ENCODE results near the gene GNG4.
"Not testable (repeated sequence)": the region's sequence is repeated elsewhere in the genome, so short reads cannot be mapped to it uniquely, and the experiment has no call there.

Gene GNG4

GRCh38 chr1:235583511-235584001 is 66.0 kb downstream of the GNG4 start:
- Histone ChIP-seq H3K36me3 (ENCODE audit: control insufficient read depth, insufficient read depth, low read length) (no peaks in the 10 kb centered on the region), H3K9ac (no peak overlapping the region), H3K4me1 (no peaks in the 10 kb centered on the region), H3K79me2 (no peaks in the 10 kb centered on the region), H3K4me3 (ENCODE audit: low read depth, low read length) (no peak overlapping the region), H2AFZ (no peak overlapping the region), H3K27ac (no peak overlapping the region), H3K4me2 (ENCODE audit: low read length) (no peak overlapping the region), H3K9me3 (ENCODE audit: control insufficient read depth, low read length) (no peaks in the 10 kb centered on the region), H3K27me3 (ENCODE audit: control insufficient read depth, insufficient read depth, low read length) (no peaks in the 10 kb centered on the region)
- no peak for TF ChIP-seq CTCF (IDR thresholded peaks at IDR 0.05)

DNA sequence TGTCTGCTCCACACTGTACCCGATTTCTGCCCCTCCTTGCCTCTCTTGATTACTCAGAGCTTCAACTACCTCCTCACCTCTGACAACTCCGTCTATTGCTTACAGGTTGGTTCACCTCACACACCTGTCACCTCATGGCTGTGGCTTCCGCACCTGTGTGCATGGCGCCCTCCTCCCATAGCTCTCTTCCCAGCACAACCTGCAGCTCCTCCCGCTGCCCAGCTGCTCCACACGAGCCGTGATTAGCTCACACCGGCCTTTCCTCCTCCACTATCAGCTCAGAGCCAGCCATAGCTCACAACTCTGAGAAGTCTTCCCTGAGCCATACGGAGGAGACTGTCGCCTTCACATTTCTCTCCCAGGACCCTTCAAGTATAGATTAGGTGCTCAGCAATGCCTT is 67.5 kb downstream of the GNG4 start:
- Histone ChIP-seq H3K36me3 (ENCODE audit: control insufficient read depth, insufficient read depth, low read length) (no peaks in the 10 kb centered on the region), H3K9ac (no peak overlapping the region), H3K9me3 (ENCODE audit: control insufficient read depth, low read length) (no peaks in the 10 kb centered on the region), H2AFZ (no peak overlapping the region), H3K4me1 (no peaks in the 10 kb centered on the region), H3K27me3 (ENCODE audit: control insufficient read depth, insufficient read depth, low read length) (no peaks in the 10 kb centered on the region), H3K4me2 (ENCODE audit: low read length) (no peak overlapping the region), H3K4me3 (ENCODE audit: low read depth, low read length) (no peak overlapping the region), H3K27ac (no peak overlapping the region), H3K79me2 (no peaks in the 10 kb centered on the region)
- TF ChIP-seq CTCF (IDR thresholded peaks at IDR 0.05) = no peak

DNA sequence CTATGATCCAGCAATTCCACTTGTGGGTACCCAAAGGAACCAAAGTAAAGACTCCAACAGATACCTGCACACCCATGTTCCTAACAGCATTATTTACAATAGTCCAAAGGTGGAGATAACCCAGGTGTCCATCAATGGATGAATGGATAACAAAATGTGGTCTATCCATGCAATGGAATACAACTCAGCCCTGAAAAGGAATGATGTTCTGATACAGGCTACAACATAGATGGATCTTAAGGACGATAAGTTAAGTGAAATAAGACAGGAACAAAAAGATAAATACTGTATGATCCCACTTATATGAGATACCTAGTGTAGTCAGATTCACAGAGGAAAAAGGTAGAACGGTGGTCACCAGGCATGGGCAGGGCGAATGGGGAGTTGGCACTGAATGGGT is 69.7 kb downstream of the GNG4 start:
- no peak overlapping the region for H3K4me2 ChIP-seq (ENCODE audit: low read length)
- H3K9ac ChIP-seq = no peak overlapping the region
- H3K4me3 ChIP-seq (ENCODE audit: low read depth, low read length) = no peak overlapping the region
- H3K27ac ChIP-seq = no peak overlapping the region
- H3K27me3 ChIP-seq (ENCODE audit: control insufficient read depth, insufficient read depth, low read length) = no peaks in the 10 kb centered on the region
- no peaks in the 10 kb centered on the region for H3K79me2 ChIP-seq
- H3K9me3 ChIP-seq (ENCODE audit: control insufficient read depth, low read length) = no peaks in the 10 kb centered on the region
- H3K4me1 ChIP-seq = no peaks in the 10 kb centered on the region
- no peak for TF ChIP-seq CTCF (IDR thresholded peaks at IDR 0.05)
- H2AFZ ChIP-seq = no peak overlapping the region
- no peaks in the 10 kb centered on the region for H3K36me3 ChIP-seq (ENCODE audit: control insufficient read depth, insufficient read depth, low read length)

GRCh38 chr1:235575597-235575996 is 74.0 kb downstream of the GNG4 start:
- no peak for TF ChIP-seq CTCF (IDR thresholded peaks at IDR 0.05)
- Histone ChIP-seq H3K79me2 (no peaks in the 10 kb centered on the region), H3K9me3 (ENCODE audit: control insufficient read depth, low read length) (no peaks in the 10 kb centered on the region), H3K36me3 (ENCODE audit: control insufficient read depth, insufficient read depth, low read length) (no peaks in the 10 kb centered on the region), H3K9ac (no peak overlapping the region), H3K4me1 (no peaks in the 10 kb centered on the region), H3K4me2 (ENCODE audit: low read length) (no peak overlapping the region), H3K27me3 (ENCODE audit: control insufficient read depth, insufficient read depth, low read length) (no peaks in the 10 kb centered on the region), H3K27ac (no peak overlapping the region), H3K4me3 (ENCODE audit: low read depth, low read length) (no peak overlapping the region), H2AFZ (no peak overlapping the region)

- Histone ChIP-seq H3K36me3 (ENCODE audit: control insufficient read depth, insufficient read depth, low read length) (no peaks in the 10 kb centered on the region), H3K27ac (no peak overlapping the region), H3K4me2 (ENCODE audit: low read length) (no peak overlapping the region), H3K9ac (no peak overlapping the region), H3K27me3 (ENCODE audit: control insufficient read depth, insufficient read depth, low read length) (no peaks in the 10 kb centered on the region), H3K9me3 (ENCODE audit: control insufficient read depth, low read length) (no peaks in the 10 kb centered on the region), H3K79me2 (no peaks in the 10 kb centered on the region), H3K4me1 (no peaks in the 10 kb centered on the region), H3K4me3 (ENCODE audit: low read depth, low read length) (no peak overlapping the region), H2AFZ (no peak overlapping the region)
- TF ChIP-seq CTCF (IDR thresholded peaks at IDR 0.05) = no peak
Measured at GRCh38 chr1:235573880-235574279, 75.7 kb downstream of the GNG4 start.

DNA sequence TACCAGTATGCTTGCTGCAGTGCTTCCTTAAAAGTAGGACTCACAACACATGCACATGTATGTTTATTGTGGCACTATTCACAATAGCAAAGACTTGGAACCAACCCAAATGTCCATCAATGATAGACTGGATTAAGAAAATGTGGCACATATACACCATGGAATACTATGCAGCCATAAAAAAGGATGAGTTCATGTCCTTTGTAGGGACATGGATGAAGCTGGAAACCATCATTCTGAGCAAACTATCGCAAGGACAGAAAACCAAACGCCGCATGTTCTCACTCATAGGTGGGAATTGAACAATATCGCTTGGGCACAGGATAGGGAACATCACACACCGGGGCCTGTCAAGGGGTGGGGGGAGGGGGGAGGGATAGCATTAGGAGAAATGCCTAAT is 76.6 kb downstream of the GNG4 start:
- not testable (repeated sequence) for H3K27ac ChIP-seq; H3K4me1 ChIP-seq; H3K4me2 ChIP-seq (ENCODE audit: low read length); H3K27me3 ChIP-seq (ENCODE audit: control insufficient read depth, insufficient read depth, low read length); H3K4me3 ChIP-seq (ENCODE audit: low read depth, low read length); H2AFZ ChIP-seq; H3K9me3 ChIP-seq (ENCODE audit: control insufficient read depth, low read length); H3K79me2 ChIP-seq; H3K36me3 ChIP-seq (ENCODE audit: control insufficient read depth, insufficient read depth, low read length); H3K9ac ChIP-seq

All from parathyroid adenoma (tissue), 2 donors.